SK-N-SH (cell line): ENCODE measurements around the gene MARCHF5. TPM values are rescaled to one million over a fixed set of nuclear protein-coding genes. Genes with fewer than 3 reads are reported as not detected.
A peak's percentile ranks its signal among the peaks of the same experiment; 100 is the strongest.

Experiments
- CTCF ChIA-PET: fragments of 300-600, 350-600 bp; formaldehyde crosslinking; extraction: SDS; loops from one replicate; lab custom pipeline; 2021; lab: Yijun Ruan, JAX
- POLR2A ChIA-PET: fragments of 350-600 bp; sonication (Branson Sonifier 250); formaldehyde crosslinking; extraction: SDS; loops from one replicate; lab custom pipeline; 2020; ENCODE audit warnings: antibody characterized with exemption, inconsistent platforms; lab: Yijun Ruan, JAX
- DNase-seq: peaks from one replicate; pipeline ENCODE4 v3.0.0; 2012
- H2AFZ ChIP-seq: fragments of 200-600 bp; sonication (generic); 2 replicates; pipeline ENCODE4 v1.8.1; 2016; ENCODE audit warnings: antibody characterized with exemption, mild to moderate bottlenecking, low read depth
- H3F3A ChIP-seq: fragments of 200-600 bp; sonication (generic); replicated peaks from 2 replicates; pipeline ENCODE3; 2016; ENCODE audit warnings: antibody characterized with exemption, mild to moderate bottlenecking; ENCODE audit not compliant: insufficient read depth
- H3K27ac ChIP-seq, 2 experiments: fragments of 200-500 bp in 1 of 2; fragments of 200-600 bp in 1 of 2; sonication (Bioruptor generic) in 1 of 2; sonication (generic), shearing (Covaris generic) in 1 of 2; 2 replicates each; pipeline versions ENCODE4 v1.5.1 to v1.6.1; 2014 to 2016; ENCODE audit warnings: low read depth in 2 of 2, inconsistent platforms in 1 of 2, low read length in 1 of 2, mild to moderate bottlenecking in 1 of 2, mixed read lengths in 1 of 2
- H3K27me3 ChIP-seq: fragments of 200-600 bp; sonication (generic), shearing (Covaris generic); 2 replicates; pipeline ENCODE4 v1.6.1; 2016; ENCODE audit warnings: mixed run types; ENCODE audit not compliant: insufficient read depth
- H3K36me3 ChIP-seq, 2 experiments: fragments of 200-500 bp in 1 of 2; fragments of 200-600 bp in 1 of 2; sonication (Bioruptor generic) in 1 of 2; sonication (generic) in 1 of 2; replicated peaks in 1 of 2; 2 replicates each; pipeline versions ENCODE3 to v1.5.1; 2014 to 2016; ENCODE audit warnings: low read length in 1 of 2, mild to moderate bottlenecking in 1 of 2; ENCODE audit not compliant: insufficient read depth in 2 of 2, control insufficient read depth in 1 of 2
- H3K4me1 ChIP-seq, 2 experiments: fragments of 200-500 bp in 1 of 2; fragments of 200-600 bp in 1 of 2; sonication (Bioruptor generic) in 1 of 2; sonication (generic), shearing (Covaris generic) in 1 of 2; 2 replicates each; pipeline versions ENCODE4 v1.5.1 to v1.6.1; 2014 to 2016; ENCODE audit warnings: low read depth in 1 of 2, low read length in 1 of 2, mixed run types in 1 of 2; ENCODE audit not compliant: insufficient read depth in 2 of 2, control insufficient read depth in 1 of 2
- H3K4me2 ChIP-seq: fragments of 200-600 bp; sonication (generic), shearing (Covaris generic); 2 replicates; pipeline ENCODE4 v1.6.1; 2017; ENCODE audit warnings: mixed run types
- H3K4me3 ChIP-seq, 2 experiments: fragments of 200-500 bp in 1 of 2; fragments of 200-600 bp in 1 of 2; sonication (Bioruptor generic) in 1 of 2; sonication (generic), shearing (Covaris generic) in 1 of 2; 2 replicates each; pipeline versions ENCODE4 v1.5.1 to v1.8.1; 2014 to 2016; ENCODE audit warnings: low read depth in 2 of 2, inconsistent platforms in 1 of 2, low read length in 1 of 2, mild to moderate bottlenecking in 1 of 2, mixed read lengths in 1 of 2, moderate library complexity in 1 of 2
- H3K79me2 ChIP-seq: fragments of 200-600 bp; sonication (generic); 2 replicates; pipeline ENCODE4 v1.8.1; 2017; ENCODE audit warnings: mild to moderate bottlenecking; ENCODE audit not compliant: insufficient read depth
- H3K9ac ChIP-seq: fragments of 200-600 bp; sonication (generic); 2 replicates; pipeline ENCODE4 v1.6.1; 2017; ENCODE audit warnings: mixed run types
- H3K9me2 ChIP-seq: fragments of 200-600 bp; sonication (generic); 2 replicates; pipeline ENCODE4 v1.6.1; 2017; ENCODE audit warnings: mixed run types
- H3K9me3 ChIP-seq: fragments of 200-600 bp; sonication (generic); 2 replicates; pipeline ENCODE4 v1.6.1; 2017; ENCODE audit warnings: mixed run types, mild to moderate bottlenecking, moderate library complexity
- H4K20me1 ChIP-seq: fragments of 200-600 bp; sonication (generic); 2 replicates; pipeline ENCODE4 v1.6.1; 2017; ENCODE audit warnings: mild to moderate bottlenecking, mixed run types; ENCODE audit not compliant: insufficient read depth
- CHD2 ChIP-seq: fragments of 150-350 bp; IDR thresholded peaks from 2 replicates; pipeline ENCODE4 v1.6.1; 2018; ENCODE audit warnings: low read length; ENCODE audit not compliant: partially characterized antibody
- ELF1 ChIP-seq: IDR thresholded peaks from 2 replicates; pipeline ENCODE4 v1.4.0; 2012
- EP300 ChIP-seq, 2 experiments: IDR thresholded peaks; 2 replicates each; pipeline versions ENCODE4 v1.4.0 to v1.6.1; 2012; ENCODE audit warnings: borderline replicate concordance in 1 of 2, low read depth in 1 of 2, low read length in 1 of 2
- EZH2phosphoT487 ChIP-seq: fragments of 200-600 bp; sonication (generic); IDR thresholded peaks from 2 replicates; pipeline ENCODE4 v1.6.1; 2017; ENCODE audit warnings: low read depth, mixed run types, mild to moderate bottlenecking, antibody characterized with exemption, moderate library complexity, borderline replicate concordance
- FOXJ3 ChIP-seq: sonication (generic); formaldehyde crosslinking; IDR thresholded peaks from 2 replicates; pipeline ENCODE4 v1.5.1; 2020; ENCODE audit warnings: mild to moderate bottlenecking, missing genetic modification reagents
- FOXM1 ChIP-seq: IDR thresholded peaks from 2 replicates; pipeline ENCODE4 v1.4.0; 2012; ENCODE audit warnings: low read depth, mild to moderate bottlenecking
- GATA2 ChIP-seq: sonication (generic); formaldehyde crosslinking; IDR thresholded peaks from 2 replicates; pipeline ENCODE4 v1.5.0; 2020; ENCODE audit warnings: mild to moderate bottlenecking, missing genetic modification reagents
- MEF2A ChIP-seq: IDR thresholded peaks from 2 replicates; pipeline ENCODE4 v1.4.0; 2012; ENCODE audit warnings: low read depth, borderline replicate concordance
- NFIC ChIP-seq: IDR thresholded peaks from 2 replicates; pipeline ENCODE4 v1.4.0; 2012; ENCODE audit warnings: borderline replicate concordance
- POLR2AphosphoS5 ChIP-seq: IDR thresholded peaks from 2 replicates; pipeline ENCODE4 v1.6.1; 2012; ENCODE audit warnings: low read depth, low read length
- RCOR1 ChIP-seq: fragments of 150-350 bp; IDR thresholded peaks from 2 replicates; pipeline ENCODE4 v1.6.1; 2017; ENCODE audit warnings: antibody characterized with exemption, low read length
- REST ChIP-seq: IDR thresholded peaks from 2 replicates; pipeline ENCODE4 v1.6.1; 2012; ENCODE audit warnings: mild to moderate bottlenecking, low read depth, low read length, moderate library complexity
- RXRA ChIP-seq: IDR thresholded peaks from 2 replicates; pipeline ENCODE4 v1.4.0; 2012; ENCODE audit warnings: low read depth, mild to moderate bottlenecking, borderline replicate concordance
- SIN3A ChIP-seq: IDR thresholded peaks from 2 replicates; pipeline ENCODE4 v1.6.1; 2012; ENCODE audit warnings: low read depth, mild to moderate bottlenecking, low read length, moderate library complexity, borderline replicate concordance
- SMC3 ChIP-seq: IDR thresholded peaks from 2 replicates; pipeline ENCODE4 v1.6.1; 2012; ENCODE audit warnings: low read depth, low read length, improper control_type of control experiment
- TCF12 ChIP-seq: IDR thresholded peaks from 2 replicates; pipeline ENCODE4 v1.4.0; 2012
- YY1 ChIP-seq: IDR thresholded peaks from 2 replicates; pipeline ENCODE4 v1.4.0; 2012; ENCODE audit warnings: low read depth, mild to moderate bottlenecking
- WGBS: methylation state at CpG from one replicate; pipeline ENCODE4 v1.1.6; 2017; ENCODE audit warnings: low lambda C conversion rate; 5-methylcytosine and 5-hydroxymethylcytosine counted together
- polyA plus RNA-seq, 3 experiments: library from polyadenylated mRNA; depleted of rRNA; stranded (reverse); fragments of >200 nt; gene quantifications; 2 replicates each; pipeline ENCODE4 v1.2.3, GENCODE V29; 2012
- TF ChIP-seq, protein P1 (sequence below): IDR thresholded peaks from 2 replicates; pipeline ENCODE4 v1.4.0; 2012; ENCODE audit warnings: low read depth, borderline replicate concordance
- TF ChIP-seq, protein P2 (sequence below): IDR thresholded peaks from 2 replicates; pipeline ENCODE4; 2012
- TF ChIP-seq, protein P3 (sequence below): IDR thresholded peaks from 2 replicates; pipeline ENCODE4 v1.4.0; 2012; ENCODE audit warnings: low read depth

MARCHF5 gene
- polyA plus RNA-seq, 1 of the 3 experiments (the other 2 are of a cell fraction), result 24.2 TPM

GRCh38 chr10:92291616-92291865 lies 574 bp downstream of the MARCHF5 start:
- Histone ChIP-seq H3K9me3 (no peaks in the 10 kb centered on the region), H3F3A (peaks cover 13% of the 10 kb centered on the region), H3K36me3 (peaks cover 7 to 22% of the 10 kb centered on the region in 2 experiments), H3K4me2 (peak overlapping the region; percentile 93), H4K20me1 (peaks cover 38% of the 10 kb centered on the region), H2AFZ (peak overlapping the region; percentile 56), H3K27ac (peak overlapping the region; percentile 77 to 82), H3K27me3 (no peaks in the 10 kb centered on the region), H3K9ac (peak overlapping the region; percentile 97), H3K4me1 (peaks cover 4% of the 10 kb centered on the region in 2 experiments; a peak in 2 of 4 replicates), H3K4me3 (peak overlapping the region; percentile 95 to 98), H3K79me2 (peaks cover 74% of the 10 kb centered on the region), H3K9me2 (no peaks in the 10 kb centered on the region)
- DNase-seq, result no peak
- 0% methylated on average over 6 of the region's 10 CpGs for whole genome bisulfite sequencing
- POLR2A ChIA-PET, result interaction anchor here (1.6 kb wide), 1 partner anchor 49 kb away, joined by 5 read pairs; no protein-coding TSS in a partner anchor
- TF ChIP-seq EP300 (IDR thresholded peaks at IDR 0.05; ENCODE audit: borderline replicate concordance in 1 of 2, low read depth in 1 of 2, low read length in 1 of 2) (no peak), RCOR1 (no peak), RXRA (no peak), EZH2phosphoT487 (no peak)
- TF ChIP-seq, protein P1, sequence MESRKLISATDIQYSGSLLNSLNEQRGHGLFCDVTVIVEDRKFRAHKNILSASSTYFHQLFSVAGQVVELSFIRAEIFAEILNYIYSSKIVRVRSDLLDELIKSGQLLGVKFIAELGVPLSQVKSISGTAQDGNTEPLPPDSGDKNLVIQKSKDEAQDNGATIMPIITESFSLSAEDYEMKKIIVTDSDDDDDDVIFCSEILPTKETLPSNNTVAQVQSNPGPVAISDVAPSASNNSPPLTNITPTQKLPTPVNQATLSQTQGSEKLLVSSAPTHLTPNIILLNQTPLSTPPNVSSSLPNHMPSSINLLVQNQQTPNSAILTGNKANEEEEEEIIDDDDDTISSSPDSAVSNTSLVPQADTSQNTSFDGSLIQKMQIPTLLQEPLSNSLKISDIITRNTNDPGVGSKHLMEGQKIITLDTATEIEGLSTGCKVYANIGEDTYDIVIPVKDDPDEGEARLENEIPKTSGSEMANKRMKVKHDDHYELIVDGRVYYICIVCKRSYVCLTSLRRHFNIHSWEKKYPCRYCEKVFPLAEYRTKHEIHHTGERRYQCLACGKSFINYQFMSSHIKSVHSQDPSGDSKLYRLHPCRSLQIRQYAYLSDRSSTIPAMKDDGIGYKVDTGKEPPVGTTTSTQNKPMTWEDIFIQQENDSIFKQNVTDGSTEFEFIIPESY, result no peak
- CTCF ChIA-PET, result interaction anchor here (0.6 to 4.1 kb wide), 16 partner anchors 12 to 205 kb away, joined by 3 to 51 read pairs (median 4); no protein-coding TSS in a partner anchor

- Histone ChIP-seq H3K9me3 (no peaks in the 10 kb centered on the region), H3K9me2 (no peaks in the 10 kb centered on the region), H3K27ac (peak overlapping the region in 1 of 2 experiments; percentile 77; a peak in 2 of 4 replicates), H2AFZ (no peak overlapping the region), H3K27me3 (no peaks in the 10 kb centered on the region), H4K20me1 (peaks cover 43% of the 10 kb centered on the region), H3K4me2 (peak overlapping the region; percentile 93), H3K4me3 (peak overlapping the region; percentile 95 to 98), H3K36me3 (peaks cover 7 to 23% of the 10 kb centered on the region in 2 experiments), H3K9ac (peak overlapping the region; percentile 97), H3K79me2 (peaks cover 77% of the 10 kb centered on the region), H3F3A (peaks cover 13% of the 10 kb centered on the region), H3K4me1 (peaks cover 4% of the 10 kb centered on the region in 2 experiments; a peak in 2 of 4 replicates)
- DNase-seq, result peak; percentile 59
- WGBS, result under 1% methylated on average over 17 of the region's 17 CpGs
- CTCF ChIA-PET, result interaction anchor here (0.8 to 4.1 kb wide), 15 partner anchors 11 to 206 kb away, joined by 3 to 51 read pairs (median 3); no protein-coding TSS in a partner anchor
- POLR2A ChIA-PET, result no interaction called here
- TF ChIP-seq TCF12, result peak; percentile 5; the same call in 1 of the 2 replicates
- peak; percentile 55 for TF ChIP-seq SMC3
- TF ChIP-seq FOXJ3, result no peak
- no peak for TF ChIP-seq GATA2 (CRISPR knock-in tag)
- no peak for TF ChIP-seq CHD2
- TF ChIP-seq MEF2A, result no peak
- no peak for TF ChIP-seq REST
- TF ChIP-seq NFIC, result no peak
- TF ChIP-seq YY1, result no peak
- TF ChIP-seq POLR2AphosphoS5, result no peak
- no peak for TF ChIP-seq ELF1
- TF ChIP-seq RXRA, result no peak
- TF ChIP-seq FOXM1, result no peak
- no peak for TF ChIP-seq SIN3A
- TF ChIP-seq, protein P2, sequence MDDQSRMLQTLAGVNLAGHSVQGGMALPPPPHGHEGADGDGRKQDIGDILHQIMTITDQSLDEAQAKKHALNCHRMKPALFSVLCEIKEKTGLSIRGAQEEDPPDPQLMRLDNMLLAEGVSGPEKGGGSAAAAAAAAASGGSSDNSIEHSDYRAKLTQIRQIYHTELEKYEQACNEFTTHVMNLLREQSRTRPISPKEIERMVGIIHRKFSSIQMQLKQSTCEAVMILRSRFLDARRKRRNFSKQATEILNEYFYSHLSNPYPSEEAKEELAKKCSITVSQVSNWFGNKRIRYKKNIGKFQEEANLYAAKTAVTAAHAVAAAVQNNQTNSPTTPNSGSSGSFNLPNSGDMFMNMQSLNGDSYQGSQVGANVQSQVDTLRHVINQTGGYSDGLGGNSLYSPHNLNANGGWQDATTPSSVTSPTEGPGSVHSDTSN, result no peak
- TF ChIP-seq, protein P3, sequence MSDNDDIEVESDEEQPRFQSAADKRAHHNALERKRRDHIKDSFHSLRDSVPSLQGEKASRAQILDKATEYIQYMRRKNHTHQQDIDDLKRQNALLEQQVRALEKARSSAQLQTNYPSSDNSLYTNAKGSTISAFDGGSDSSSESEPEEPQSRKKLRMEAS, result no peak
Observed at GRCh38 chr10:92291921-92292845, 1.2 kb downstream of the MARCHF5 start.
